HTR-8/SVneo (cell line): ENCODE measurements around the gene FAM120A.

ENCODE experiments used
- DNase-seq: peaks from one replicate; pipeline ENCODE4 v3.0.0; 2011; ENCODE audit warnings: low spot score, mixed read lengths; ENCODE audit not compliant: insufficient read length
- FAIRE-seq: peaks from 2 replicates; lab custom pipeline; 2011; peaks lifted over from hg19 to GRCh38; lab: Jason Lieb, UNC

The FAM120A gene

GRCh38 chr9:93543117-93543516 is 91.6 kb downstream of the FAM120A start:
- FAIRE-seq (no peak), DNase-seq (no peak)

- FAIRE-seq (no peak), DNase-seq (no peak)
Measured at GRCh38 chr9:93546356-93546755, 94.9 kb downstream of the FAM120A start.

- DNase-seq (no peak), FAIRE-seq (no peak)
Measured at GRCh38 chr9:93549611-93550010, 98.1 kb downstream of the FAM120A start.

- DNase-seq: no peak
Measured at GRCh38 chr9:93552923-93553322, 101.4 kb downstream of the FAM120A start.

GRCh38 chr9:93555370-93555769 is 103.9 kb downstream of the FAM120A start:
- FAIRE-seq (no peak), DNase-seq (no peak)

More at GRCh38 chr9:93552923-93553322, 101.4 kb downstream of the FAM120A start:
- FAIRE-seq: no peak

GRCh38 chr9:93557366-93558137 is 106.1 kb downstream of the FAM120A start:
- FAIRE-seq: no peak
- DNase-seq: no peak

GRCh38 chr9:93558503-93558902 is 107.0 kb downstream of the FAM120A start:
- DNase-seq: no peak
- no peak for FAIRE-seq

- no peak for FAIRE-seq
Measured at GRCh38 chr9:93560991-93561390, 109.5 kb downstream of the FAM120A start.

GRCh38 chr9:93562157-93562556 is 110.7 kb downstream of the FAM120A start:
- no peak for DNase-seq
- FAIRE-seq: no peak

More at GRCh38 chr9:93560991-93561390, 109.5 kb downstream of the FAM120A start:
- DNase-seq: no peak

GRCh38 chr9:93565089-93565488 is 113.6 kb downstream of the FAM120A start:
- FAIRE-seq (no peak), DNase-seq (no peak)

- no peak for FAIRE-seq
- DNase-seq: peak; percentile 95
Measured at GRCh38 chr9:93566408-93567270, 115.2 kb downstream of the FAM120A start.

- no peak for DNase-seq
- FAIRE-seq: no peak
Measured at GRCh38 chr9:93567271-93567959, 115.9 kb downstream of the FAM120A start.

GRCh38 chr9:93568169-93568568 is 116.7 kb downstream of the FAM120A start:
- FAIRE-seq: no peak
- no peak for DNase-seq

- DNase-seq: no peak
- FAIRE-seq: no peak
Measured at GRCh38 chr9:93569621-93570174, 118.2 kb downstream of the FAM120A start.

- no peak for DNase-seq
- FAIRE-seq: no peak
Measured at GRCh38 chr9:93572221-93572620, 120.7 kb downstream of the FAM120A start.

GRCh38 chr9:93572636-93573515 is 121.4 kb downstream of the FAM120A start:
- FAIRE-seq (no peak), DNase-seq (no peak)

GRCh38 chr9:93573516-93573828 is 122.0 kb downstream of the FAM120A start:
- FAIRE-seq: no peak
- no peak for DNase-seq

GRCh38 chr9:93574091-93574899 is 122.8 kb downstream of the FAM120A start:
- FAIRE-seq: no peak
- no peak for DNase-seq
